K562 (cell line): ENCODE results near the gene PRODH.

ENCODE experiments used
- CTCF ChIP-seq, 3 experiments: IDR thresholded peaks in 2 of 3; conservative IDR thresholded peaks in 1 of 3; 2 replicates each; pipeline ENCODE4 v1.5.1; 2011 to 2012; ENCODE audit warnings: low read length in 3 of 3, mild to moderate bottlenecking in 3 of 3, control low read depth in 2 of 3, improper control_type of control experiment in 1 of 3, inconsistent platforms in 1 of 3, low read depth in 1 of 3, mixed read lengths in 1 of 3, moderate library complexity in 1 of 3; ENCODE audit not compliant: insufficient read depth in 2 of 3
- FIP1L1 ChIP-seq: fragments of 200-400 bp; formaldehyde crosslinking; IDR thresholded peaks from 2 replicates; pipeline ENCODE4 v1.6.1; 2018; ENCODE audit warnings: mild to moderate bottlenecking, low read depth, low read length; ENCODE audit not compliant: poor library complexity, severe bottlenecking
- FOXJ3 ChIP-seq: sonication (generic); formaldehyde crosslinking; IDR thresholded peaks from 2 replicates; pipeline ENCODE4 v1.4.0; 2020; ENCODE audit warnings: mild to moderate bottlenecking, missing genetic modification reagents
- KDM4B ChIP-seq, 2 experiments: fragments of 450-650 bp in 1 of 2; sonication (generic) in 1 of 2; IDR thresholded peaks; 2 replicates each; pipeline ENCODE4 v1.6.1; 2016 to 2017; ENCODE audit warnings: borderline replicate concordance in 2 of 2, antibody characterized with exemption in 1 of 2, low read depth in 1 of 2, mild to moderate bottlenecking in 1 of 2
- NCOA1 ChIP-seq: fragments of 450-650 bp; IDR thresholded peaks from 2 replicates; pipeline ENCODE4 v1.6.1; 2016; ENCODE audit warnings: low read depth
- PREB ChIP-seq: sonication (generic); formaldehyde crosslinking; IDR thresholded peaks from 2 replicates; pipeline ENCODE4 v1.8.1; 2023; ENCODE audit warnings: mild to moderate bottlenecking, missing genetic modification reagents
- RFX5 ChIP-seq: IDR thresholded peaks from 2 replicates; pipeline ENCODE4 v1.6.1; 2011; ENCODE audit warnings: low read depth, mild to moderate bottlenecking, improper control_type of control experiment, low read length
- SMC3 ChIP-seq: conservative IDR thresholded peaks from 2 replicates; pipeline ENCODE4 v1.6.1; 2011; ENCODE audit warnings: low read depth, low read length, improper control_type of control experiment; ENCODE audit not compliant: insufficient read depth
- ZNF282 ChIP-seq: sonication (generic); formaldehyde crosslinking; IDR thresholded peaks from 2 replicates; pipeline ENCODE4 v1.8.1; 2023; ENCODE audit warnings: missing genetic modification reagents
- ZNF3 ChIP-seq: fragments of 250-450 bp; sonication (Bioruptor Pico); IDR thresholded peaks from 2 replicates; pipeline ENCODE4 v1.5.0; 2021; ENCODE audit warnings: mild to moderate bottlenecking, moderate library complexity

GRCh38 chr22:18962308-18962635 is 26.2 kb upstream of the PRODH start:
- TF ChIP-seq ZNF282 (no peak), CTCF (IDR thresholded peaks at IDR 0.05 in 2 of 3, conservative IDR thresholded peaks at IDR 0.05 in 1 of 3; ENCODE audit: insufficient read depth in 2 of 3, low read depth in 1 of 3, low read length in 3 of 3) (no peak), FOXJ3 (no peak), FIP1L1 (no peak), RFX5 (no peak), ZNF3 (no peak), NCOA1 (no peak), KDM4B (IDR thresholded peaks at IDR 0.05; ENCODE audit: borderline replicate concordance in 2 of 2, low read depth in 1 of 2) (no peak), SMC3 (no peak), PREB (CRISPR knock-in tag) (no peak)
